Measurements from ENCODE around the gene MPI.

- TF ChIP-seq YY1 (IDR thresholded peaks at IDR 0.05; ENCODE audit: insufficient read depth, insufficient read length), result no peak
- TF ChIP-seq ZNF274 (IDR thresholded peaks at IDR 0.05; ENCODE audit: low read depth, low read length), result no peak
Observed at GRCh38 chr15:74841891-74842373, 47.9 kb upstream of the MPI start.
